ENCODE data around the gene KRT76.

KRT76 gene

DNA sequence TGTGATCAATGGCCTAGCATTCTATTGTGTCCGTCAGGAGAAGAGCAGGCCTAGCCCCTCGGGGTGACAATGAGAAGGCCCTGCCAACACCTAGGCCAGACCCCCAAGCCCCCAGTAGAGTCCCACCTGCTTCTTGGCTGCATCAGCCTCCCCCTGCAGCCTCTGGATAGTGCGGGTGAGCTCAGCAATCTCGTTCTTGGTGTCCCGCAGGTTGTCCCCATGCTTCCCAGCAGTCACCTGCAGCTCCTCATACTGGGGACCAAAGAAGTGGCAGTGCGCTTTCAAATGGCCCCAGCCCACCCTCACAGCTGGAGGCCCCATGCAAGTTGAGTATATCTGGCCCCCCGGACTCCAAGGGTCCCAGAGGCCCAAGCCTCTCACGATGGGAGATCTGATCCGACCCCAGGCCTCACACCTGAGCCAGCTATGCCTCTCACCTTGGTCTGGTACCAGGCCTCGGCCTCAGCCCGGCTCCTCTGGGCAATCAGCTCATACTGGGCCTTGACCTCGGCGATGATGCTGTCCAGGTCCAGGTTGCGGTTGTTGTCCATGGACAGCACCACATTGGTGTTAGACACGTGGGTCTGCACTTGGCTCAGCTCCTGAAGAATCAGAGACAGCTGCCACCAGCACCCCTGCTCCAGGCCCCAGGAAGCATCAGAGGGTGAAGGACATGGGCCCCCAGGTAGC lies 46.8 kb upstream of the KRT76 start:
- TF ChIP-seq EZH2 (IDR thresholded peaks at IDR 0.05; ENCODE audit: borderline replicate concordance, low read depth, low read length, severe bottlenecking), result no peak
- TF ChIP-seq, protein P1, sequence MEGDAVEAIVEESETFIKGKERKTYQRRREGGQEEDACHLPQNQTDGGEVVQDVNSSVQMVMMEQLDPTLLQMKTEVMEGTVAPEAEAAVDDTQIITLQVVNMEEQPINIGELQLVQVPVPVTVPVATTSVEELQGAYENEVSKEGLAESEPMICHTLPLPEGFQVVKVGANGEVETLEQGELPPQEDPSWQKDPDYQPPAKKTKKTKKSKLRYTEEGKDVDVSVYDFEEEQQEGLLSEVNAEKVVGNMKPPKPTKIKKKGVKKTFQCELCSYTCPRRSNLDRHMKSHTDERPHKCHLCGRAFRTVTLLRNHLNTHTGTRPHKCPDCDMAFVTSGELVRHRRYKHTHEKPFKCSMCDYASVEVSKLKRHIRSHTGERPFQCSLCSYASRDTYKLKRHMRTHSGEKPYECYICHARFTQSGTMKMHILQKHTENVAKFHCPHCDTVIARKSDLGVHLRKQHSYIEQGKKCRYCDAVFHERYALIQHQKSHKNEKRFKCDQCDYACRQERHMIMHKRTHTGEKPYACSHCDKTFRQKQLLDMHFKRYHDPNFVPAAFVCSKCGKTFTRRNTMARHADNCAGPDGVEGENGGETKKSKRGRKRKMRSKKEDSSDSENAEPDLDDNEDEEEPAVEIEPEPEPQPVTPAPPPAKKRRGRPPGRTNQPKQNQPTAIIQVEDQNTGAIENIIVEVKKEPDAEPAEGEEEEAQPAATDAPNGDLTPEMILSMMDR (IDR thresholded peaks at IDR 0.05; ENCODE audit: borderline replicate concordance, extremely low read depth, low read length, poor library complexity, severe bottlenecking), result no peak
- Histone ChIP-seq H3K36me3 (ENCODE audit: insufficient read depth, low read length) (no peaks in the 10 kb centered on the region), H3K27ac (ENCODE audit: low read length) (no peak overlapping the region), H3K4me3 (ENCODE audit: low read depth in 1 of 2, low read length in 2 of 2) (no peak overlapping the region), H3K4me1 (ENCODE audit: insufficient read depth, low read length) (no peaks in the 10 kb centered on the region), H3K27me3 (ENCODE audit: insufficient read depth, low read length, poor library complexity) (peaks cover 29% of the 10 kb centered on the region), H2AFZ (ENCODE audit: low read depth, low read length) (no peak overlapping the region), H3K79me2 (ENCODE audit: insufficient read depth, low read length) (no peaks in the 10 kb centered on the region), H3K9ac (ENCODE audit: low read depth, low read length) (no peak overlapping the region), H4K20me1 (ENCODE audit: insufficient read depth, low read length) (peaks cover 6% of the 10 kb centered on the region; the same call in 1 of the 2 replicates), H3K9me3 (ENCODE audit: insufficient read depth, low read length, severe bottlenecking) (no peaks in the 10 kb centered on the region), H3K4me2 (ENCODE audit: insufficient read depth, low read length) (no peak overlapping the region)
- no peak for DNase-seq
- no peak for ATAC-seq (ENCODE audit: insufficient read depth, low read depth)

DNA sequence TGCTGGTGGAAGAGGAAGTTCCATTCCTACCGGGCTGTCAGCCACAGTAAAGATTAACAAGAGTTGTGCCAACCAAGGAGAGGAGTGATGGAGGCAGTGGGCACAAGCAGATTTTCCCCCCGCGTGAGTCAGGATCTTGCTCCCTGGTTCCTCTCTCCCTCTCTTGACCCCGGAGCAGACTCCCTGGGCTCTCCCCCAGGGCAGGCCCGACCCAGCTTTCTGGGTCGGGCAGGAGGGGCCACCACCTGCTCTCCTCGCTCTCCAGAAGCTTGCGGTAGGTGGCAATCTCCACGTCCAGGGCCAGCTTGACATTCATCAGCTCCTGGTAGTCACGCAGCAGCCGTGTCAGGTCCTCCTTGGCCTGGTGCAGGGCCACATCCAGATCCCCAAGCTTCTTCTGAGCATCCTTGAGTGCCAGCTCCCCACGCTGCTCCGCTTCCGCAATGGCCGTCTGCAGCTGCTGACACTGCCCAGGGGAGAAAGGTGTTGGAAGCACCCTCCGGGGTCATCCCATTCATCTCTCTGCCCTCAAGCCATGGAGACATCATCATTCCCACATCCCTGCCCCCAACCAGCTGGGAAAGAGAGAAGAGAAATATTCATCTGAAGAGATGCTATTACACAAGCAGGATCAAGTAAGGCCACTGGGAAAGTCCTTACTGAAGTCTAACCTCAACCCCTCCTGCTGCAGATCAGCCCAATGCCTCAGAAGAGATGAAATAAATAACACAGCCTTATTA lies 45.8 kb upstream of the KRT76 start:
- TF ChIP-seq, protein P1 (IDR thresholded peaks at IDR 0.05; ENCODE audit: borderline replicate concordance, extremely low read depth, low read length, poor library complexity, severe bottlenecking), result no peak
- TF ChIP-seq EZH2 (IDR thresholded peaks at IDR 0.05; ENCODE audit: borderline replicate concordance, low read depth, low read length, severe bottlenecking), result no peak
- H4K20me1 ChIP-seq (ENCODE audit: insufficient read depth, low read length), result peaks cover 6% of the 10 kb centered on the region; the same call in 1 of the 2 replicates
- H3K4me3 ChIP-seq (ENCODE audit: low read depth in 1 of 2, low read length in 2 of 2), result no peak overlapping the region
- H3K36me3 ChIP-seq (ENCODE audit: insufficient read depth, low read length), result no peaks in the 10 kb centered on the region
- no peaks in the 10 kb centered on the region for H3K9me3 ChIP-seq (ENCODE audit: insufficient read depth, low read length, severe bottlenecking)
- no peak for ATAC-seq (ENCODE audit: insufficient read depth, low read depth)
- H2AFZ ChIP-seq (ENCODE audit: low read depth, low read length), result no peak overlapping the region
- H3K4me2 ChIP-seq (ENCODE audit: insufficient read depth, low read length), result no peak overlapping the region
- H3K79me2 ChIP-seq (ENCODE audit: insufficient read depth, low read length), result no peaks in the 10 kb centered on the region
- peaks cover 29% of the 10 kb centered on the region for H3K27me3 ChIP-seq (ENCODE audit: insufficient read depth, low read length, poor library complexity)
- DNase-seq, result no peak
- no peak overlapping the region for H3K27ac ChIP-seq (ENCODE audit: low read length)
- no peak overlapping the region for H3K9ac ChIP-seq (ENCODE audit: low read depth, low read length)
- H3K4me1 ChIP-seq (ENCODE audit: insufficient read depth, low read length), result no peaks in the 10 kb centered on the region

DNA sequence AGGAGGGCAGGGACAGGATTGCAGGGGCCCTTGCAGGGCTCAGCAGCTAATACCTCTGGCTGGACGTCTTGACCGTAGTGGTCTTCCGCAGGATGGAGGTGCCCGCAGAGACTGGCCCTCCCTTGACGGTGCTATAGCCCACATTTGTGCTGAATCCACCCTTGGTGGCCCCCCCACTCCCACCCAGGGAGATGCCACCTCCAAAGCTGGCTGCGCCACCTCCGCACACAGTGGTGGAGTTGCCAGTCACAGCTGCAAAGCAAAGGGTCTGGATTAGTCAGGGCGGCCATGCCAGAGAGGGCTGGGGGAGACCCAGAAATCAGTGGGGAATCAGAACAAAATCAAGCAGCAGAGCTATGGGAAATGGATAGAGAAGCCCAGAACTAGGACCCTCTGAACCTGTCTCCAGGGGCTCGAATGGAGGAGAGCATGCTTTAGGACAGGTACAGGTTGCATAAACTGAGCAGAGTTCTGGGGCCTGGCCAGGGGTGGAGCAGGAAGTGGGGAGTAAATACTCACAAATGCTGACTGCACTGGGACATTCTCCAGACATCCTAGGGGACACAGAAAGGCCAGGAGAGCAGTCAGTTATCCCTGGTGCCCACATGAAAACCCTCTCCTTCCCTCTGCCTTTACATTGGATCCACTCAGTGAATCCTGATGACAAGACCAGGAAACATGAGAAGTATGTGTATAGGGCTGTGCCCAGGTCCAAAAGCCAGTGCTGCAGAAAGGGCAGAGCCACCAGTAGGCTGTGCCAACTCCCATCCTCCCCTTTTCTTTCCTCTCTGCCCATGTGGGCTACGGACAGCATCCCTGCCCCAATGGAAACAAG lies 44.9 kb upstream of the KRT76 start:
- Histone ChIP-seq H3K4me3 (ENCODE audit: low read depth in 1 of 2, low read length in 2 of 2) (no peak overlapping the region), H3K4me1 (ENCODE audit: insufficient read depth, low read length) (no peaks in the 10 kb centered on the region), H3K4me2 (ENCODE audit: insufficient read depth, low read length) (no peak overlapping the region), H2AFZ (ENCODE audit: low read depth, low read length) (no peak overlapping the region), H3K36me3 (ENCODE audit: insufficient read depth, low read length) (no peaks in the 10 kb centered on the region), H3K9me3 (ENCODE audit: insufficient read depth, low read length, severe bottlenecking) (no peaks in the 10 kb centered on the region), H3K79me2 (ENCODE audit: insufficient read depth, low read length) (no peaks in the 10 kb centered on the region), H3K9ac (ENCODE audit: low read depth, low read length) (no peak overlapping the region), H4K20me1 (ENCODE audit: insufficient read depth, low read length) (peaks cover 6% of the 10 kb centered on the region; the same call in 1 of the 2 replicates), H3K27me3 (ENCODE audit: insufficient read depth, low read length, poor library complexity) (peaks cover 35% of the 10 kb centered on the region), H3K27ac (ENCODE audit: low read length) (no peak overlapping the region)
- DNase-seq (no peak), ATAC-seq (ENCODE audit: insufficient read depth, low read depth) (no peak)
- TF ChIP-seq, protein P1 (IDR thresholded peaks at IDR 0.05; ENCODE audit: borderline replicate concordance, extremely low read depth, low read length, poor library complexity, severe bottlenecking), result no peak
- no peak for TF ChIP-seq EZH2 (IDR thresholded peaks at IDR 0.05; ENCODE audit: borderline replicate concordance, low read depth, low read length, severe bottlenecking)

Data from DND-41 (cell line).